Mesothelial cell of epicardium (in vitro differentiated cells): ENCODE measurements around the gene KRT6B. TPM values are rescaled to one million over a fixed set of nuclear protein-coding genes. Genes with fewer than 3 reads are reported as not detected.
"Not testable (repeated sequence)": the region's sequence is repeated elsewhere in the genome, so short reads cannot be mapped to it uniquely, and the experiment has no call there.

Experiments used
- DNase-seq, 2 experiments: peaks; one replicate each; pipeline ENCODE4 v3.0.0; 2021; ENCODE audit warnings: low spot score in 2 of 2; ENCODE audit not compliant: unreplicated experiment in 2 of 2
- H3K27ac Mint-ChIP-seq: 2 replicates; pipeline ENCODE4 v1.8.0; 2021; ENCODE audit warnings: mixed read lengths
- H3K27me3 Mint-ChIP-seq: 2 replicates; pipeline ENCODE4 v1.8.0; 2021; ENCODE audit warnings: low read depth, mixed read lengths
- H3K36me3 Mint-ChIP-seq: 2 replicates; pipeline ENCODE4 v1.8.0; 2021; ENCODE audit warnings: mixed read lengths
- H3K4me1 Mint-ChIP-seq: 2 replicates; pipeline ENCODE4 v1.8.0; 2021; ENCODE audit warnings: mixed read lengths
- H3K4me3 Mint-ChIP-seq: 2 replicates; pipeline ENCODE4 v1.8.0; 2021; ENCODE audit warnings: mild to moderate bottlenecking, moderate library complexity, mixed read lengths
- H3K9me3 Mint-ChIP-seq: 2 replicates; pipeline ENCODE4 v1.8.0; 2021; ENCODE audit warnings: mixed read lengths
- CTCF ChIP-seq: fragments of 200-600 bp; sonication (generic); IDR thresholded peaks from one replicate; pipeline ENCODE4 v1.5.0; 2021; ENCODE audit warnings: antibody characterized with exemption; ENCODE audit not compliant: unreplicated experiment
- total RNA-seq: library from RNA; stranded (reverse); gene quantifications from 3 replicates; pipeline ENCODE4 v1.2.1, GENCODE V29; 2021

The KRT6B gene
- total RNA-seq, 1 donor from 2014 or later: not detected

- H3K4me3 Mint-ChIP-seq: no peak overlapping the region
- TF ChIP-seq CTCF: no peak
- no peaks in the 10 kb centered on the region for H3K9me3 Mint-ChIP-seq
- peaks cover 14% of the 10 kb centered on the region for H3K27me3 Mint-ChIP-seq
- H3K27ac Mint-ChIP-seq: no peak overlapping the region
- DNase-seq: no peak
- no peaks in the 10 kb centered on the region for H3K36me3 Mint-ChIP-seq
- peaks cover 5% of the 10 kb centered on the region for H3K4me1 Mint-ChIP-seq
Measured at GRCh38 chr12:52411815-52412214, 40.1 kb downstream of the KRT6B start.

GRCh38 chr12:52410589-52411248, 41.2 kb downstream of the KRT6B start:
- H3K4me3 Mint-ChIP-seq, H3K4me1 Mint-ChIP-seq, DNase-seq, H3K36me3 Mint-ChIP-seq, H3K9me3 Mint-ChIP-seq, H3K27ac Mint-ChIP-seq: not testable (repeated sequence)
- H3K27me3 Mint-ChIP-seq: peaks cover 14% of the 10 kb centered on the region

- no peaks in the 10 kb centered on the region for H3K36me3 Mint-ChIP-seq
- TF ChIP-seq CTCF: no peak
- no peaks in the 10 kb centered on the region for H3K9me3 Mint-ChIP-seq
- DNase-seq: no peak
- no peak overlapping the region for H3K4me3 Mint-ChIP-seq
- no peaks in the 10 kb centered on the region for H3K4me1 Mint-ChIP-seq
- peaks cover 4% of the 10 kb centered on the region for H3K27me3 Mint-ChIP-seq
- H3K27ac Mint-ChIP-seq: no peak overlapping the region
Measured at GRCh38 chr12:52407918-52408317, 44.0 kb downstream of the KRT6B start.

GRCh38 chr12:52405922-52406385, 46.0 kb downstream of the KRT6B start, which contains the start of gene KRT82:
KRT82 (minus strand) TSS chr12:52406335; CDS start chr12:52406277, 58 bp downstream.
- Mint-ChIP-seq H3K27me3 (peaks cover 4% of the 10 kb centered on the region), H3K27ac (no peak within 1 kb of the TSS), H3K36me3 (no peaks in the 10 kb centered on the region), H3K4me3 (no peak within 1 kb of the TSS), H3K4me1 (no peaks in the 10 kb centered on the region), H3K9me3 (no peaks in the 10 kb centered on the region)
- DNase-seq: no peak
- no peak for TF ChIP-seq CTCF

- no peaks in the 10 kb centered on the region for H3K9me3 Mint-ChIP-seq
- H3K4me3 Mint-ChIP-seq: no peak overlapping the region
Measured at GRCh38 chr12:52404951-52405350, 47.0 kb downstream of the KRT6B start.

More at GRCh38 chr12:52404951-52405350, 47.0 kb downstream of the KRT6B start:
- H3K27me3 Mint-ChIP-seq: peaks cover 4% of the 10 kb centered on the region
- H3K4me1 Mint-ChIP-seq: no peaks in the 10 kb centered on the region
- H3K36me3 Mint-ChIP-seq: no peaks in the 10 kb centered on the region
- no peak for TF ChIP-seq CTCF
- H3K27ac Mint-ChIP-seq: no peak overlapping the region
- DNase-seq: no peak
